Measurements from ENCODE around the gene ITGAL. TPM values are rescaled to one million over a fixed set of nuclear protein-coding genes. Genes with fewer than 3 reads are reported as not detected.

Gene ITGAL
- total RNA-seq, 2 donors from 2014 or later = 322 to 338 TPM

- H3K27me3 Mint-ChIP-seq = no peaks in the 10 kb centered on the region
- DNase-seq (no peak), ATAC-seq (no peak)
- H3K36me3 Mint-ChIP-seq (ENCODE audit: low read depth) = no peaks in the 10 kb centered on the region
- peak overlapping the region; percentile 94 for H3K27ac Mint-ChIP-seq
- H3K4me1 Mint-ChIP-seq = peaks cover 36% of the 10 kb centered on the region
- peak overlapping the region; percentile 90 for H3K4me3 Mint-ChIP-seq
- no peaks in the 10 kb centered on the region for H3K9me3 ChIP-seq (ENCODE audit: control insufficient read depth, low read length, poor library complexity, severe bottlenecking)
Observed at GRCh38 chr16:30557707-30557956, 85.1 kb downstream of the ITGAL start.

DNA sequence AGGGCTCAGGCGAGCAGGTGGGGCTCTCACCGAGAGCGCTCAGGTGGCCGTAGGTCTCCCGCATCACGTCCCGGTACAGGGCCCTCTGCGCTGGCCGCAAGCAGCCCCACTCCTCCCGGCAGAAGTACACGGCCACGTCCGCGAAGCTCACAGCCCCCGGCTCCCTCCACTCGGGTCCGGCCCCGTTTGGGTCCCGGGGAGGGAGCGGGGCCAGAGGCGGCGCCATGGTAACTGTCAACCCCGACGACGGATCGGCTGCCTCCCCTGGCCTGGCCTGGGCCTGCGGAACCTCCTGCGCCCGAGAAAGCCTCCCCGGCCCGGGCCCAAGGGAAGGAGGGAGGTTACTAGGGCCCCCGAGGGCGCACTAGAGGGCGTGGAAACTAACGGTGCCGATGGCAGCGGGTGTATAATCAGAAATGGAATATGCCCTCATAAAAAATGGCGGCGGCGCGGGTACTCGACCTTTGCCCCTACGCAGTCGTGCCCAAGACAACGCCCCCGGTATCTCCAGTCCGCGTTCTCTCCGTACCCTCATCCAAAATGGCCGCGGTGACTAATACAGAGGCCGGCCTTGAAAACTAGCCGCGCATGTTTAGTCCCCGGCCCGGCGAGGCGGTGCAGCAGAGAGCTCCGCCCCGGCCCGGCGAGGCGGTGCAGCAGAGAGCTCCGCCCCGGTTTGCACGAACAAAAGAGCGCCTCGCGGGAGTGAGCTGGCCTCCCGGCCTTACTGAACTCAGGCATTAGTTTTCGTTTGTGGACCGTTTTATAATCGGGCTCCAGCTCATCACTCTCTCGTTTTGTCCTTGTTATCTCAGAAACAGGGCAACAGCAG is 85.6 kb downstream of the ITGAL start, which contains the start of gene ZNF764:
TSS of gene ZNF764 (minus strand) at position 418 of the 832 bp plus-strand sequence. CDS start at position 226, 192 bp downstream.
- H3K27ac Mint-ChIP-seq = peak within 1 kb of the TSS; percentile 94
- H3K4me1 Mint-ChIP-seq = peaks cover 30% of the 10 kb centered on the region
- no peaks in the 10 kb centered on the region for H3K27me3 Mint-ChIP-seq
- H3K9me3 ChIP-seq (ENCODE audit: control insufficient read depth, low read length, poor library complexity, severe bottlenecking) = no peaks in the 10 kb centered on the region
- ATAC-seq (peak; percentile 92), DNase-seq (peak; percentile 90 to 94 (median 91))
- peak within 1 kb of the TSS; percentile 90 for H3K4me3 Mint-ChIP-seq
- no peaks in the 10 kb centered on the region for H3K36me3 Mint-ChIP-seq (ENCODE audit: low read depth)

DNA sequence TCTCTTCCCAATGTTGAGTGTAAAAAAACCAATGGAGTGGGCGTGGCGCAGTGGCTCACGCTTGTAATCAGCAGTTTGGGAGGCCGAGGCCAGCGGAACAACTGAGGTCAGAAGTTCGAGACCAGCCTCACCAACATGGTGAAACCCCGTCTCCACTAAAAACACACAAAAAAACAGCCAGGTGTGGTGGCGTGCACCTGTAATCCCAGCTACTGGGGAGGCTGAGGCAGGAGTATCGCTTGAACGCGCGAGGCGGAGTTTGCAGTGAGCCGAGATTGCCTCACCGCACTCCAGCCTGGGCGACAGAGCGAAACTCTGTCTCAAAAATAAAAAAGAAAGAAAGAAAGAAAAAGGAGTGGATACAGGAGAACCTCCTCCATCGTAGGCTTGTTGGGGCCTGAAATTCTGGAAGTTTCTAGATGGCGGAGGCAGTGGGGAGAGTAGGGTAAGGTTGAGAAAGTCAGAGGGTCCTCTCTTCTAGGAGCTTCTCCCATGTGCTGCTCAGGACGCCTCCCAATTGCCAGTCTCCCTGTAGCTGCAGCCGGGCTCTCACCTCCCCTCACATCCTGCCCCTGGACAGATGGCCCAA is 86.3 kb downstream of the ITGAL start:
- no peaks in the 10 kb centered on the region for H3K27me3 Mint-ChIP-seq
- no peaks in the 10 kb centered on the region for H3K36me3 Mint-ChIP-seq (ENCODE audit: low read depth)
- H3K4me1 Mint-ChIP-seq = peaks cover 23% of the 10 kb centered on the region
- DNase-seq = no peak
- H3K27ac Mint-ChIP-seq = peak overlapping the region; percentile 94
- peak overlapping the region; percentile 90 for H3K4me3 Mint-ChIP-seq
- H3K9me3 ChIP-seq (ENCODE audit: control insufficient read depth, low read length, poor library complexity, severe bottlenecking) = no peaks in the 10 kb centered on the region
- no peak for ATAC-seq

DNA sequence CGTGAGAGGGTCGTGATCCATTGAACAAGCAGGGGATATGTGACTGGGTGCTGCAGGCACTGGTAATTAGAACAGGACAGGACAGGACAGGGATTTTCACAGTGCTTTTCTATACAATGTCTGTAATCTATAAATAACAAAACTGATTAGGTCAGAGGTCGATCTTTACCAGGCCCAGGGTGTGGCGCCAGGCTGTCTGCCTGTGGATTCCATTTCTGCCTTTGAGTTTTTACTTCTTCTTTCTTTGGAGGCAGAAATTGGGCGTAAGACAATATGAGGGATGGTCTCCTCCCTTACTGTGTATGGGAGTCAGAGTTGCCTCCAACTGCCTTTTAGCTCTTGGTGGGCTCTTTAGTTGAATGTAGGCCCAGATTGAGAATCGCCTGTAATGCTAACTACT is 87.1 kb downstream of the ITGAL start:
- H3K27ac Mint-ChIP-seq = peak overlapping the region; percentile 1
- H3K36me3 Mint-ChIP-seq (ENCODE audit: low read depth) = no peaks in the 10 kb centered on the region
- peak overlapping the region; percentile 59 for H3K4me3 Mint-ChIP-seq
- H3K9me3 ChIP-seq (ENCODE audit: control insufficient read depth, low read length, poor library complexity, severe bottlenecking) = no peaks in the 10 kb centered on the region
- DNase-seq (no peak), ATAC-seq (no peak)
- H3K27me3 Mint-ChIP-seq = no peaks in the 10 kb centered on the region
- H3K4me1 Mint-ChIP-seq = peaks cover 19% of the 10 kb centered on the region

- no peak for ATAC-seq
- peak overlapping the region; percentile 87 for H3K4me3 Mint-ChIP-seq
- no peaks in the 10 kb centered on the region for H3K27me3 Mint-ChIP-seq
- DNase-seq = no peak
- H3K36me3 Mint-ChIP-seq (ENCODE audit: low read depth) = no peaks in the 10 kb centered on the region
- peaks cover 17% of the 10 kb centered on the region for H3K4me1 Mint-ChIP-seq
- H3K9me3 ChIP-seq (ENCODE audit: control insufficient read depth, low read length, poor library complexity, severe bottlenecking) = no peaks in the 10 kb centered on the region
- H3K27ac Mint-ChIP-seq = peak overlapping the region; percentile 96
Observed at GRCh38 chr16:30561089-30561816, 88.7 kb downstream of the ITGAL start.

DNA sequence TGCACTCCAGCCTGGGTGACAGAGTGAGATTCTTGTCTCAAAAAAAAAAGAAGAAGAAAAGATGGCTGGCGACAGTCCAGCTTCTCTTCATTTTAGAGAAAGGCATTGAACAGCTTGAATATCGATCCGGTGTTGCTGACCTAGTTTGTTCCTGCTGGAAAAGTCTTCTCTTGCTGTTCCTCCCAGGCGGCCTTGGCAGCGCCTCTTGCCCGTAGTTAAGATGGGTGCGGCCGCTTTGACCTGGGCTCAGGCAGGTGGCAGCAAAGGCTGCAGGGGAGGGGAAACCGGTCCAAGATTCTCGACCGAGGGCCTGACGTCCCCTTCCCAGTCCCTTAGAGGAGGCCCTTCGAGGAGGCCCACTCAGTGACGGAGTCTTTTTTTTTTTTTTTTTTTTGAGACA is 89.5 kb downstream of the ITGAL start:
- no peak for DNase-seq
- H3K9me3 ChIP-seq (ENCODE audit: control insufficient read depth, low read length, poor library complexity, severe bottlenecking) = no peaks in the 10 kb centered on the region
- no peaks in the 10 kb centered on the region for H3K36me3 Mint-ChIP-seq (ENCODE audit: low read depth)
- peaks cover 22% of the 10 kb centered on the region for H3K4me1 Mint-ChIP-seq
- H3K27me3 Mint-ChIP-seq = no peaks in the 10 kb centered on the region
- peak overlapping the region; percentile 96 for H3K27ac Mint-ChIP-seq
- ATAC-seq = no peak
- H3K4me3 Mint-ChIP-seq = peak overlapping the region; percentile 87

- no peaks in the 10 kb centered on the region for H3K9me3 ChIP-seq (ENCODE audit: control insufficient read depth, low read length, poor library complexity, severe bottlenecking)
- no peaks in the 10 kb centered on the region for H3K36me3 Mint-ChIP-seq (ENCODE audit: low read depth)
- no peaks in the 10 kb centered on the region for H3K27me3 Mint-ChIP-seq
- H3K27ac Mint-ChIP-seq = no peak overlapping the region
- H3K4me1 Mint-ChIP-seq = peaks cover 32% of the 10 kb centered on the region
- no peak for ATAC-seq
- no peak overlapping the region for H3K4me3 Mint-ChIP-seq
- DNase-seq = no peak
Observed at GRCh38 chr16:30565526-30565925, 93.0 kb downstream of the ITGAL start.

- no peaks in the 10 kb centered on the region for H3K36me3 Mint-ChIP-seq (ENCODE audit: low read depth)
- H3K4me3 Mint-ChIP-seq = peak overlapping the region; percentile 25
- H3K9me3 ChIP-seq (ENCODE audit: control insufficient read depth, low read length, poor library complexity, severe bottlenecking) = no peaks in the 10 kb centered on the region
- no peaks in the 10 kb centered on the region for H3K27me3 Mint-ChIP-seq
- ATAC-seq (no peak), DNase-seq (no peak)
- H3K27ac Mint-ChIP-seq = peak overlapping the region; percentile 96
- peaks cover 32% of the 10 kb centered on the region for H3K4me1 Mint-ChIP-seq
Observed at GRCh38 chr16:30565984-30566383, 93.4 kb downstream of the ITGAL start.

DNA sequence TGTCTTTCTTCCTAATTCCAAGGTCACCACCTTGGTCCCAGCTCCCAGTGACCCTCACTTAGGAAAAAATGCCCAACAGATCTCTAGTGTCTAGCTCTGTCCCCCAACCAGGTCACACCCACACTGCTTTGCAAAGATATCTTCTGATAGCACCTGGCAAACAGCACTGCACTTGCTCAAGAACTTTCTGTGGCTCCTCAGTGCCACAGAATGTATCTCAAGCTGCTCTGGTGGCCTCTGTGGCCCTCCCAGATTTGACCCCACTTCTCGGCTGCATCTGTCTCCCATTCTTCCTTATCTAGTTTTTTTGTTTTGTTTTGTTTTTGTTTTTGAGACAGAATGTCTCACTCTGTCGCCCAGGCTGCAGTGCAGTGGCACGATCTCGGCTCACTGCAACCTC is 94.0 kb downstream of the ITGAL start:
- DNase-seq (no peak), ATAC-seq (no peak)
- Mint-ChIP-seq H3K27ac (peak overlapping the region; percentile 96), H3K4me3 (peak overlapping the region; percentile 25), H3K27me3 (no peaks in the 10 kb centered on the region), H3K36me3 (ENCODE audit: low read depth) (no peaks in the 10 kb centered on the region), H3K4me1 (peaks cover 30% of the 10 kb centered on the region)
- H3K9me3 ChIP-seq (ENCODE audit: control insufficient read depth, low read length, poor library complexity, severe bottlenecking) = no peaks in the 10 kb centered on the region

DNA sequence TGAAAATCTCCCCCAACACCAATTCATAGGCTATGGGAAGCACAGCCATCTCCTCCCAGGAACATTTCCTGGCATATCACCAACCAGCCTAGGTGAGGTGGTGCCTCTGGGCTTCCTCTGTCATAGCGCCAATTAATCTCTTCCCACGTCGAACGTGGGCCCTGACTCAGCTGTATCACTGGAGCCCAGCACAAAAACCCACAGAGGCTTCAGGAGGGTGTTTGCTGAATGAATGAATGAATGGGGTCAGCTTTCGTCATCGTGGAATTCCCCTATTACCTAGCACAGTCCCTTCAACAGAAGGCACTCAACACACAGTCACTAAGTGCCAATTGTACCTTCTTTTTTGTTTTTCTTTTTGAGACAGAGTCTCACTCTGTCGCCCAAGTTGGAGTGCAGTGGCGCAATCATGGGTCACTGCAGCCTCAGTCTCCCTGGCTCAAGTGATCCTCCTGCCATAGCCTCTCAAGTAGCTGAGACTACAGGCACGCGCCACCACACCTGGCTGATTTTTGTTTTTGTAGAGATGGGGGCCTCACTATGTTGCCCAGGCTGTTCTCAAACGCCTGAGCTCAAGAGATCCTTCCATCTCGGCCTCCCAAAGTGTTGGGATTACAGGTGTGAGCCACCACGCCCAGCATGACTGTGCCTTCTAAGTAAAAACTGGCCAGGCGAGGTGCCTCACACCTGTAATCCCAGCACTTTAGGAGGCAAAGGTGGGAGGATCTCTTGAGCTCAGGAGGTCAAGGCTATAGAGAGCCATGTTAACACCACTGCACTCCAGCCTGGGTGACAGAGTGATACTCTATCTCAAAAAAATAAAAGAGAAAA is 94.8 kb downstream of the ITGAL start:
- ATAC-seq (peak; percentile 55), DNase-seq (peak; percentile 31 to 66 (median 40))
- H3K9me3 ChIP-seq (ENCODE audit: control insufficient read depth, low read length, poor library complexity, severe bottlenecking) = no peaks in the 10 kb centered on the region
- Mint-ChIP-seq H3K27ac (peak overlapping the region; percentile 96), H3K36me3 (ENCODE audit: low read depth) (no peaks in the 10 kb centered on the region), H3K27me3 (no peaks in the 10 kb centered on the region), H3K4me1 (peaks cover 35% of the 10 kb centered on the region), H3K4me3 (peak overlapping the region; percentile 63)

- Mint-ChIP-seq H3K4me3 (peak overlapping the region; percentile 84), H3K36me3 (ENCODE audit: low read depth) (no peaks in the 10 kb centered on the region), H3K27ac (peak overlapping the region; percentile 96), H3K27me3 (no peaks in the 10 kb centered on the region), H3K4me1 (peaks cover 35% of the 10 kb centered on the region)
- ATAC-seq = peak; percentile 51
- DNase-seq = no peak
- no peaks in the 10 kb centered on the region for H3K9me3 ChIP-seq (ENCODE audit: control insufficient read depth, low read length, poor library complexity, severe bottlenecking)
Observed at GRCh38 chr16:30567991-30568638, 95.6 kb downstream of the ITGAL start.

DNA sequence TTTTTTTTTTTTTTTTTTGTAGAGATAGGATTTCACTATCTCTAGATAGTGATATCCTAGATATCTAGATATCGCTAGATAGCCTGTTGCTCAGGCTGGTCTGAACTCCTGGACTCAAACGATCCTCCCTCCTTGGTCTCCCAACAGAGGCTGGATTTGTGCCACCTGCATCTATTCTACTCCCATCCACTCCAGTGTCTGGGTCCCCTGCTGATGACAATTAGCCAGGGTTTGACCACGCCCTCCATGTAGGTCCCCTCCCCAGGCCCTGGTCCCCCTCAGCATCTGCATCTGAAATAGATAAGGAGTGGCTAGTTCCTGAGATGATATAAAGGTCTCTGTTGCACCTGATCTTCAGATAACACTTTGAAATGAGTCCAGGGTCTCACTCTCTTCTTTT is 96.7 kb downstream of the ITGAL start:
- DNase-seq = no peak
- no peak for ATAC-seq
- no peaks in the 10 kb centered on the region for H3K9me3 ChIP-seq (ENCODE audit: control insufficient read depth, low read length, poor library complexity, severe bottlenecking)
- peak overlapping the region; percentile 96 for H3K27ac Mint-ChIP-seq
- H3K27me3 Mint-ChIP-seq = no peaks in the 10 kb centered on the region
- H3K36me3 Mint-ChIP-seq (ENCODE audit: low read depth) = no peaks in the 10 kb centered on the region
- H3K4me1 Mint-ChIP-seq = peaks cover 39% of the 10 kb centered on the region
- peak overlapping the region; percentile 1 for H3K4me3 Mint-ChIP-seq
